Astrocyte (in vitro differentiated cells and primary cell): ENCODE data around the gene RPS6KB2. TPM values are rescaled to one million over a fixed set of nuclear protein-coding genes. Genes with fewer than 3 reads are reported as not detected.

Source experiments
- DNase-seq: peaks from one replicate; pipeline ENCODE4 v3.0.0-alpha.2; 2010; ENCODE audit warnings: low read depth
- FAIRE-seq: peaks from 2 replicates; lab custom pipeline; 2011; peaks lifted over from hg19 to GRCh38; lab: Jason Lieb, UNC
- H2AFZ ChIP-seq: 2 replicates; pipeline ENCODE4 v1.6.0; 2012; ENCODE audit warnings: low read depth, low read length, inconsistent platforms
- H3K27ac ChIP-seq: 2 replicates; pipeline ENCODE4 v1.5.1; 2011; ENCODE audit warnings: low read depth, low read length, inconsistent platforms
- H3K27me3 ChIP-seq: 2 replicates; pipeline ENCODE4 v1.6.0; 2011; ENCODE audit warnings: low read length, inconsistent platforms; ENCODE audit not compliant: insufficient read depth
- H3K36me3 ChIP-seq: 2 replicates; pipeline ENCODE4 v1.5.1; 2011; ENCODE audit warnings: low read length, inconsistent platforms; ENCODE audit not compliant: insufficient read depth
- H3K4me1 ChIP-seq: 2 replicates; pipeline ENCODE4 v1.5.1; 2011; ENCODE audit warnings: low read length, inconsistent platforms; ENCODE audit not compliant: insufficient read depth
- H3K4me2 ChIP-seq: 2 replicates; pipeline ENCODE4 v1.6.0; 2012; ENCODE audit warnings: low read length, inconsistent platforms
- H3K4me3 ChIP-seq: 2 replicates; pipeline ENCODE4 v1.5.1; 2011; ENCODE audit warnings: low read depth, mild to moderate bottlenecking, low read length, inconsistent platforms; ENCODE audit not compliant: insufficient read depth
- H3K79me2 ChIP-seq: 2 replicates; pipeline ENCODE4 v1.6.0; 2012; ENCODE audit warnings: mild to moderate bottlenecking, low read length, inconsistent platforms; ENCODE audit not compliant: insufficient read depth
- H3K9ac ChIP-seq: 2 replicates; pipeline ENCODE4 v1.6.0; 2012; ENCODE audit warnings: mild to moderate bottlenecking, low read length, inconsistent platforms
- H3K9me3 ChIP-seq: 2 replicates; pipeline ENCODE4 v1.5.1; 2012; ENCODE audit warnings: low read depth, mild to moderate bottlenecking, low read length, inconsistent platforms; ENCODE audit not compliant: insufficient read depth
- H4K20me1 ChIP-seq: 2 replicates; pipeline ENCODE4 v1.6.0; 2012; ENCODE audit warnings: low read length, inconsistent platforms; ENCODE audit not compliant: insufficient read depth
- H3K27ac Mint-ChIP-seq: one replicate; pipeline ENCODE4 v1.8.0; 2021; ENCODE audit warnings: mild to moderate bottlenecking, mixed read lengths; ENCODE audit not compliant: unreplicated experiment
- H3K27me3 Mint-ChIP-seq: one replicate; pipeline ENCODE4 v1.8.0; 2021; ENCODE audit warnings: low read depth, mixed read lengths; ENCODE audit not compliant: unreplicated experiment
- H3K36me3 Mint-ChIP-seq: one replicate; pipeline ENCODE4 v1.8.0; 2021; ENCODE audit warnings: low read depth, mixed read lengths; ENCODE audit not compliant: unreplicated experiment
- H3K4me1 Mint-ChIP-seq: one replicate; pipeline ENCODE4 v1.8.0; 2021; ENCODE audit warnings: low read depth, mixed read lengths; ENCODE audit not compliant: unreplicated experiment
- H3K4me3 Mint-ChIP-seq: one replicate; pipeline ENCODE4 v1.8.0; 2021; ENCODE audit warnings: mild to moderate bottlenecking, moderate library complexity, mixed read lengths; ENCODE audit not compliant: unreplicated experiment
- H3K9me3 Mint-ChIP-seq: one replicate; pipeline ENCODE4 v1.8.0; 2021; ENCODE audit warnings: mild to moderate bottlenecking, mixed read lengths; ENCODE audit not compliant: unreplicated experiment
- CTCF ChIP-seq: IDR thresholded peaks from 2 replicates; pipeline ENCODE4 v1.5.1; 2011; ENCODE audit warnings: low read depth, mild to moderate bottlenecking, inconsistent platforms, low read length, moderate library complexity; ENCODE audit not compliant: insufficient read depth
- EZH2 ChIP-seq: IDR thresholded peaks from 2 replicates; pipeline ENCODE4 v1.6.1; 2012; ENCODE audit warnings: mild to moderate bottlenecking, low read length, inconsistent platforms; ENCODE audit not compliant: insufficient read depth
- total RNA-seq: library from RNA; stranded (reverse); gene quantifications from 2 replicates; pipeline ENCODE4 v1.2.1, GENCODE V29; 2021

RPS6KB2 gene
- total RNA-seq, 1 donor from 2014 or later, result 52.9 TPM

GRCh38 chr11:67408437-67409200, 19.7 kb upstream of the RPS6KB2 start:
- Mint-ChIP-seq H3K36me3 (peaks cover 3% of the 10 kb centered on the region), H3K27me3 (peaks cover 22% of the 10 kb centered on the region), H3K27ac (no peak overlapping the region), H3K9me3 (no peaks in the 10 kb centered on the region), H3K4me3 (no peak overlapping the region), H3K4me1 (peaks cover 2% of the 10 kb centered on the region)
- H3K9me3 ChIP-seq, result no peaks in the 10 kb centered on the region
- peaks cover 19% of the 10 kb centered on the region for H3K27me3 ChIP-seq
- no peaks in the 10 kb centered on the region for H3K4me1 ChIP-seq
- H3K27ac ChIP-seq, result no peak overlapping the region
- H3K36me3 ChIP-seq, result no peaks in the 10 kb centered on the region
- DNase-seq (no peak), FAIRE-seq (no peak)
- H4K20me1 ChIP-seq, result no peaks in the 10 kb centered on the region
- no peak for TF ChIP-seq CTCF
- TF ChIP-seq EZH2, result no peak
- no peak overlapping the region for H2AFZ ChIP-seq
- no peak overlapping the region for H3K9ac ChIP-seq
- no peak overlapping the region for H3K4me3 ChIP-seq
- no peaks in the 10 kb centered on the region for H3K79me2 ChIP-seq
- H3K4me2 ChIP-seq, result no peak overlapping the region

- Mint-ChIP-seq H3K4me3 (no peak overlapping the region), H3K4me1 (peaks cover 2% of the 10 kb centered on the region), H3K27me3 (peaks cover 22% of the 10 kb centered on the region), H3K27ac (no peak overlapping the region), H3K9me3 (no peaks in the 10 kb centered on the region), H3K36me3 (peaks cover 3% of the 10 kb centered on the region)
- no peaks in the 10 kb centered on the region for H4K20me1 ChIP-seq
- no peaks in the 10 kb centered on the region for H3K36me3 ChIP-seq
- H3K4me1 ChIP-seq, result no peaks in the 10 kb centered on the region
- no peak overlapping the region for H3K4me2 ChIP-seq
- FAIRE-seq (no peak), DNase-seq (no peak)
- no peak overlapping the region for H3K9ac ChIP-seq
- no peak overlapping the region for H3K27ac ChIP-seq
- H2AFZ ChIP-seq, result no peak overlapping the region
- no peaks in the 10 kb centered on the region for H3K79me2 ChIP-seq
- peaks cover 19% of the 10 kb centered on the region for H3K27me3 ChIP-seq
- TF ChIP-seq CTCF (no peak), EZH2 (no peak)
- no peak overlapping the region for H3K4me3 ChIP-seq
- H3K9me3 ChIP-seq, result no peaks in the 10 kb centered on the region
These were observed 19.0 kb upstream of the RPS6KB2 start for GRCh38 chr11:67409261-67409666.

GRCh38 chr11:67409781-67410368, 18.4 kb upstream of the RPS6KB2 start:
- H3K27ac ChIP-seq, result no peak overlapping the region
- FAIRE-seq (no peak), DNase-seq (no peak)
- H3K9me3 ChIP-seq, result no peaks in the 10 kb centered on the region
- H3K27ac Mint-ChIP-seq, result no peak overlapping the region
- H4K20me1 ChIP-seq, result no peaks in the 10 kb centered on the region
- no peak for TF ChIP-seq CTCF
- TF ChIP-seq EZH2, result no peak
- no peak overlapping the region for H2AFZ ChIP-seq
- H3K36me3 ChIP-seq, result no peaks in the 10 kb centered on the region
- H3K4me3 ChIP-seq, result no peak overlapping the region
- H3K4me1 ChIP-seq, result no peaks in the 10 kb centered on the region
- H3K79me2 ChIP-seq, result no peaks in the 10 kb centered on the region
- no peaks in the 10 kb centered on the region for H3K9me3 Mint-ChIP-seq
- no peak overlapping the region for H3K4me2 ChIP-seq
- H3K36me3 Mint-ChIP-seq, result peaks cover 3% of the 10 kb centered on the region
- no peak overlapping the region for H3K4me3 Mint-ChIP-seq
- no peak overlapping the region for H3K9ac ChIP-seq
- H3K27me3 ChIP-seq, result peaks cover 19% of the 10 kb centered on the region
- peaks cover 23% of the 10 kb centered on the region for H3K27me3 Mint-ChIP-seq
- peaks cover 2% of the 10 kb centered on the region for H3K4me1 Mint-ChIP-seq
